G401 (cell line): ENCODE results near the gene POU2F3. TPM values are rescaled to one million over a fixed set of nuclear protein-coding genes. Genes with fewer than 3 reads are reported as not detected.
A peak's percentile ranks its signal among the peaks of the same experiment; 100 is the strongest.

Experiments used
- DNase-seq: peaks from one replicate; pipeline ENCODE4 v3.0.0-alpha.2; 2015; ENCODE audit warnings: low spot score
- in situ Hi-C: cut with HindIII; loops from 2 replicates; pipeline ENCODE4 v1.10.0; 2016; ENCODE audit warnings: low sequenced_read_pairs, mixed read lengths
- total RNA-seq: library from RNA; depleted of rRNA; stranded (reverse); fragments of >200 nt; shearing (Covaris generic); gene quantifications from 2 replicates; pipeline ENCODE4 v1.2.3, GENCODE V29; 2014

POU2F3 gene
- total RNA-seq, 1 experiment from 2014 or later = not detected

DNA sequence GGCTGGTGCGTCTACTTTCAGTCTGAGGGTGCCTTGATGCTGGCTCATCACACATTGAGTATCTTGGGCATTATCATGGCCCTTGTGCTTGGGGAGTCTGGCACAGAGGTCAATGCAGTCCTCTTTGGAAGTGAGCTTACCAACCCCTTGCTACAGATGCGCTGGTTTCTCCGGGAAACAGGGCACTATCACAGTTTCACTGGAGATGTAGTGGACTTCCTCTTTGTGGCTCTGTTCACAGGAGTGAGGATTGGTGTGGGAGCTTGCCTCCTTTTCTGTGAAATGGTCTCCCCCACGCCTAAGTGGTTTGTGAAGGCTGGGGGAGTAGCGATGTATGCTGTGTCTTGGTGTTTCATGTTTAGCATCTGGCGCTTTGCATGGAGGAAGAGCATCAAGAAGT lies 90.1 kb downstream of the POU2F3 start:
- in situ Hi-C loops = no loop called here
- no peak for DNase-seq

DNA sequence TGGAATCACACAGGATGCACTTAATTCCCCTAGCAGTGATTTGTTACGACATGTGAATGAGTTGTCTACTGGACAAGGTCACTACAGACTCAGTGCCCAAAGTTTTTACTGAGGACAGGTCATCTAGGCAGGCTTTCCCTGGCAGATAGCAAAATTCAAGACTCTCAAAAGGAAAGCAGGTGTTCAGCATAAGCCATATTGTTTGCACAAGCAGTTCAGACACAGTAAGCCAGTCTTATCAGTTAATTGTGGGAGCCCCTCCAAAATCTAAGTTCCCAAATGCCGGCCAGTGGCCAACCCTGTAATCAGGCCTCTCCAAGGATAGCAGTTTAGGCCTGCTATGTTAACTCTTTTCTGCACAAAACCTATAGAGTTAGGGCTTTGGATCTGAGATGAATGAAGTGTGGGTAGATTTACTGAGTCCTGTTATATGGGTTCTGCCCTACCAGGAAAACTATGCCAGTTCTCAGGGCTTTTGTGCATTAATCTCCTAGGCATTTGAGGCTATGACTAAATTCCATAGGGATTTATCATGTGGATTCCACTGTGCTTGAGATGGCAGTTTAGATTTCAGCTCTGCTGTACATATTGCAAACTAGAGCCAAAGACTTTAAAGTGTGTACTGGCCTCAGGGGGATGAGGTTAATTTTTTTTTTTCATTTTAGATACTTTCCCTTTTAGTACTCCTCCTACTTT lies 91.5 kb downstream of the POU2F3 start:
- in situ Hi-C loops = no loop called here

DNA sequence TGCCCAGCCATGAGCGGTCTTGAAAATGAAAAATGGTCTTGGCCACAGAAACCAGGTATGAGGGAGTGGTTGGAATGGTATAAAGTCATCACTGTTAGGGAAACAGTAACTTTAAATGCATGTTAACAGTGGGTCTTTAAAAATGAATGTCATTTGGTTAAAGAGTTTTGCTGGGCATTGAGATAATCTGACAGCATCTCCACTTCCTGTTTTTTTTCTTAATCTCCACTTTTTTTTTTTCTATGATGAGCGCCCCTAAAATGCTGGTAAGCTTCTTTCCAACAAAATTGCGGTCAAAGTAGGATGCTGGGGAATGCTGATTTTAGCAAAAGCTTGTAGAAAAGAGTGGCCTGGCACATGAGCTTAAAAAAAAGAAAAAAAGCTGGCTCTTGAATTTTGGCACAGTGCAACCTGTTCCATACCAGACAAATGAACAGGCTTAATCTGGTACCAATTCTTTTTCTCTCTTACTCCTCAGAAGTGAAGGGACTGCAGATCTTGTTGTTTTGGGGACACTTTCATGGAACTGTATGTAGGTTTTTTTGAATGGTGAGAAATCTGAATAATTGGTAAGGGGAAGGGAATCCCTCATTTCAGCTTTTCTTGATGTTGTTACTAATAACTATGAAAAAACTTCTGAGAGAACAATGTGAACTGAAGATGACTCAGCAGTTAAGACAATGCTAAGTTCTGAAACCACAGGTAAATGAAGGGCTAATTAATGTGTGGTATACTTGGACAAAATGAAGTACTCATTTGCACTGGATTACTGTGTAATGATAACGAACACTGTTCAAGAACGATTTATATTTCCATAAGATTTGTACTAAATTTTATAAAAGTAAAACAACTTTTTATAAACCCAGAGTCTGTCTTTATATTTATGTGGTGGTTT lies 93.1 kb downstream of the POU2F3 start:
- in situ Hi-C loops = no loop called here
- no peak for DNase-seq

More for the DNA sequence above, 91.5 kb downstream of the POU2F3 start:
- DNase-seq = no peak

DNA sequence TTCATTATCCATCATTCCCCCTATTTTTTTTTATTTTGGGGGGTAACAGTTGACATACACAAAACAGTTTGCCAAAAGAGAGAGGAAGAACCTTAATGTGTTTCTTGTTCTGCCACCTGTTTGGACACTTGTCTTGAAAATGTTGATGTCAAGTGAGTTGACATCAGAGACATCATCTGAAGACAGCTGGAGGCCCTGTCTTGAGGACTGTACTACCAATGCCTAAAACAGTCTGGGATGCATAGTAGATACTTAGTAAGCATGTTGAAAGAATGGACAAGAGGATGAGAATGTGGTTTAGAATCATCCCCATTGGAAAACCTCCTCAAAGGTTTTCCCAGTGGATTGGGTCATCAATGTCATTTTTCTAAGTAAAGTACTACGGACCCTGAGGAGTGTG lies 93.9 kb downstream of the POU2F3 start:
- in situ Hi-C loops = no loop called here
- no peak for DNase-seq

DNA sequence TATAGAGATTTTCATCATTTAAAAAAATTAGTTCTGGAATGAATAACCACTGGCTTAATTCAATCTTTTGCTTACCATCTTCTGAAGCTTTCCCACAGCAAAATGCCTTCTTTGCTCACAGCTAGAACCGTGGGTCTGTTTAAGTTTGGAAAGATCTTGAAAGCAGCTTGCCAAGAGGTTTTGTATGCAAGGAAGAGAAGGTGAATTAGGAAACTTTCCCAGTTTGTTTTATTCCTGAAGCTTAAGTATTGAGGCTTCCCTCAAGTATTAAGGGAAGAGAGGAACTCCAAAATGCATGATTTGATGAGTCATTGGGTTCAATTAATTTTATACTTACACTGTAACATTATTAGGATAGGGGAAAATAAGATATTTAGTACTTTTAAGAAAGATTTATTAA lies 94.4 kb downstream of the POU2F3 start:
- in situ Hi-C loops = no loop called here
- no peak for DNase-seq

DNA sequence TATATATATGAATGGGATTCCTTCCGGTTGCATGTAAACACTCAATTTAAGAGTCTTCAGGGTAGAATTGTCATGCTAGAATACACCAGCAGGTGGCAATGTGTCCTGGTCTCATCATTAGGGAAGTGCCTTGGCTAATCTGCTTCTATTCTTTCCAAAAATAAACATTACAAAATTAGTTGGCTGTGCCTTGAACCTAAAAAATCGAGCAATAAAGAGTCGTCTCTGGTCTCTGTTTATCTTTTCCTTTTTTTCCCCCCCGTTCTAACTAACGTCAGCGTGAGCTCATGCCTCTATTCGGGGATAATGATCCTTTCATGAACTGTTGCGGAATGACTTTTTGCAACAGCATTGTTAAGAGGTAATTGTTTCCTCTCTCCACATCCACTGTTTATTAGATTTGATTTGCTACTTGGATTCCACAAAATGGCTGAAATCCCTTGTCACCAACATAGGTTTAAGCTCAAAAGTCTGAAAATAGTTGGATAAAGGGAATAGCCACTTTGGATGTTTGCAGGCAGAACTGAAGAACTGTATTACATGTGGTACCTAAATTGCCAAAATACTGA lies 95.0 kb downstream of the POU2F3 start:
- peak; percentile 91 for DNase-seq
- in situ Hi-C loops = no loop called here

DNA sequence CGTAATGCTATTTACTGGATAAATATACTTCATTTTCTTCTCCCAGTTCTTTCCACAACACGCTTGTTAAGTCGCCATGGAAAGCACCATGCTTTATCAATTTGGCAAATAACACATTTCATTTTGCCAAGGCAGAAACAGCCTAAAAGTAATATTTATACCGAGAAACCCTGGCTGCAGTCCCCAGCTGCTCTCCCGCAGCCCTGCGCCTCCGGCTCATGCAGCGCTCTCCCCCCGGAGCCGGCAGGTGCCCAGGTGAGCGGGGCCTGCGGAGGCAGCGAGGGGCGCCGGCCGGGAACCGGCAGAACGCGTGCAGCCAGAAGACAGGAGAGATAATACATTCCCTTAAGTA lies 95.6 kb downstream of the POU2F3 start:
- in situ Hi-C loops = no loop called here
- DNase-seq = peak; percentile 46

DNA sequence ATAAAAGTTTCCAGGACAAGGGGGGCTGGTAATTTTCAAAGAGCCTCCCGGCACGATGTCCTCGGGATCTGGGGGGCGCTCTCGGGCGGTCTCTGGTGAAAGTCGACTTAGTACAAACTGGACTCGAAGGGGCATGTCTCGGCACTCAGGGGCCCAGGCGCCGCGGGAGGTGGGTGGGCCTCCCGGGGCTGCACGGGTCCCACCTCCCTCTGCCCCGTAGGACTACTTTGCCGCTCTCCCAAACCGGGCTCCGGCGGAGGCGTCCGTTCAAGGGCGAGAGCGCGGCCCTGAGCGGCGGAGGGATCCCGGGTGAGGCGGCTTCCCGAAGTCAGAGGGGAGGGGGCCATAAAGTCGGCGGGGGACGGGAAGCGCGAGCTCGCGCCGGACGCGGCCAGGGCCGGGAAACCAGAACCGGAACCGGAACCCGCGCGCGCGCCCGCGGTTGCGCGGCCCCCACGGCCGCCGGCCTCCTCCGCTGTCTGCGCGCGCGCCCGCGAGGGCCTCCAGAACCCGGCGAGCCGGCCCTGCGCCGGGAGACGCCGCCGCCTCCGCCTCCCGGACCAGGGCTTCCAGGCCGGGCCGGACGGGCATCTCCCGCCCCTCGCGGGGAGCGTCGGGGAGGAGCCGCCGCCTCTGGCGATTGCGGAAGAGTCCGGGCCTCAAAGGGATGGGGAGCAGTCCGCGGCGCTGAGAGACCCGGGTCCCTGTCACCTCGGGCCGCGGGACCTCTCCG lies 96.1 kb downstream of the POU2F3 start, which contains the start of gene ARHGEF12:
ARHGEF12 (plus strand) TSS at position 506 of the 733 bp plus-strand sequence. CDS start 831 bp downstream, outside the sequence.
- DNase-seq = peak; percentile 90
- in situ Hi-C loops = no loop called here

DNA sequence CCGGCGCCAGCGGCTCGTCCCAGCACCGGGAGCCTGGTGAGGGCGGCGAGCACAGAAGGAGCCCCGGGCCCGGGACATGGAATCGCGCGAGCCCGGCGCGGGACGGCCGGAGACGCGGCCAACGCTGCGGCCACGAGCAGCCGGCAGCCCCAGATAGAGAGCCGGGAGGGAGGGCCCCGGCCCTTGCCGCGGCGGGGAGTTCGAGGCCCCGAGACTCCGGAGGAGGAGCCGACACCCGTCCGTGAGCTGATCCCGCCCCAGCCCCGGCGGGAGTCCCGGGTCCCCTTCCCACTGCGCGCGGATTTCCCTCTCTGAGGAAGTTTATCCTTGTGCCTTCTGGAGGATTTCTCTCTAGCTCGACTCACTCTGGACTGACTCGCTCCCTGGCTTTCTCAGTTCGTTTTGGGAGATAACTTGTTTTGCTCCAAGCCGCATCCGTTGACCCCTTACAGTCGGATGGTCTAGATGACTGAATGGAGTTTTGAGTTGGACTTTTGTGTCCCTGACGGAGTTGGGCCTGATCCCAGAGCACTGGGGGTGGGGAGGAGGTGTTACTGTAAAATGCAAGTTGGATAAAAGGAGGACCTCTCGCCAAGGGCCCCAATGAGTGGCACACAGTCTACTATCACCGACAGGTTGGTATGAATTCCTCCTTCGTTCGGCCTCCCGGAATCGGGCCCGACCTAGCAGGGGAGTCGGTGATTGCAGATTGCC lies 96.9 kb downstream of the POU2F3 start:
- DNase-seq = no peak
- in situ Hi-C loops = no loop called here

DNA sequence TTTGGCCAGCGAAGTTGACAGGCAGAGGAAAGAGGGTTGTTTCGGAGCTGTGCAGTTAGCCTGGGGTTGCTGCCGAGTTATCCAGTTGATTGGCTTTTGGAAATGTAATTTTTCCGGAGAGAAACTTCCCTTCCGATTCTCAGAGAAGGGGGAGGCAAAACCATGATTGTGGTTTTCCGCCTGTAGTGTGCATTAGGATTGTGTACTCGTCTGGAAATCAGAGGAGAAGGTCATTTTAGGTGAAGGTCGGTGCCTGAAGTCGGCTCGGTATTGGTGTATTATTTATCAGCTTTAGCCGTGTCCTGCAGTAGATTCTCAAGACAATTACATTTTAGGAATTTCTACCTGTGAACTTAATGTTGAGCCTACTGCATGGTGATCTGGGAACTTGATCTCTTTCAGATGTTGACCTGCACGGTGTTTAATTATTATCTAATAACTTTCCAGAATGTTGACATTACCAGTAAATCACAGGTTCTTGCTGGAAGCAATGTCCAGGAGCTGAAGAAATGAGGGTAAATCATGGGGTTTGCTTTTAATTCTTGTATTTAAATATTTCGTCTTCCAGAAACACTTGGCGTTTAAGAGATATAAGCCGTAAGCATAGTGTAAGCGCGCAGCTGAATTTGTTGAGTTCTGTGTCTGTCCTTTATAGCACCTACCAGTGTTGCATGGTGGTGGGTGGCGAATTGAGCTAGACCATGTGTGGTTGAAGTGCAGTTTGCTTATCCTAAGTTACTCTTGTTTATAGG lies 97.6 kb downstream of the POU2F3 start:
- in situ Hi-C loops = no loop called here
- peak; percentile 68 for DNase-seq

DNA sequence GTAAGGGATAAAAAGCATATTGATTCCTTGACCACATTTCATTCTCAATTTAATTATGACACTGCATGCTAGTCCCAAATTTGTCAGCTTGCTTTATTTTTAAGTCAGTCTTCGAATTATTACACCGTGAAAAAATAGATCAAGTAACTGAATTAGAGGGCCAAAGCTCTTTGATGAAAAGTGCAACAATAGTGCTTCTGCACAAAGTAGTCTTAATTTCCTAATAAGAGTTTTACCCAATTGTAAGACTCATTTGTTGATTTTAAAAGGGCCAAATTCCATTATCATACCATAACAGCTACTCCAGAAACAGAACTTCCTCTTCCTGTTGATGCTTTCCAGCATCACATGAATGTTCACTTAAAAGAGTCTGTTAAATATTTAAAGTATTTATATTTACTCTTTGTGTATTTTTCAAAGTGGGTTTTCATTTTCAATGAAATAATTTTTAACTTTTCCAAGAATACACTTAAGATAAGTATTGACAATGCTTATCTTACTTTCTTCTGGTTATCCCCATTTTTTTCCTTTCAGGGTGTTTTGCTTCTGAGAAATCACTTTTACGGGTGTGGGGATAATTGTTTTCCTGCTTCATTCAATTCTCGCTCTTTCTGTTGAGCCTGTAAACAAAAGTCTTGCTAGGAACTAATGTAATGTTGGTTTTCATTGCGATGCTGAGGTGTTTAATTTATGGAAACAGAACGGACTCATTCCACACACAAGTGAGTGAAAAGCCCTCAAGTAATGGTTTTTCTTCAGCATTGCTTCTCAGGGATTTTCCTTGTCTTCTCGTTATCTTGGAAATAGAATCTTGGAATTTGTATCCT lies 98.4 kb downstream of the POU2F3 start:
- peak; percentile 29 for DNase-seq
- in situ Hi-C loops = no loop called here

DNA sequence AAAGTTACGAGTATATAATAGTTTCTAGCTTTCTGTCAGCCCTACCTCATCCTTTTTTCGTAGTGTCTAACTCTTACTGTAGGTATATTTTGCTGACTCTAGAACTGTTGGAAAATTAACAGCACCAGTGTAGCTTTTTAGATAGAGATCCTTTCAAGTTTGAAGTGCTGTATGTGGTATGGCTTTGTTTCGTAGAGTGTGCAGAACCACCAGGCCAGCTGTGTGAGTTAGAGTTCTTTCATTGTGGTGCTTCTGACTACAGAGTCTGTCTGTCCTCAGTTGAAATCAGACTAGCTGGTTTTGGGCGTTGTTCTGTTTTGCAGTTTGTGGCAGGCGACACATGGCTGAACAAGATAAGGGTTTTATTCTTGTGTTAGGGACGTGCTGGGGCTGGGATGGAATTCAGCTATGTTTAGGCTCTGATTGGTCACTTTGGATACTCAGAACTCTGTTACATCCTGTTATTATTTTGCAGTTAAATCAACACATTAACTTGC lies 99.5 kb downstream of the POU2F3 start:
- in situ Hi-C loops = no loop called here

DNA sequence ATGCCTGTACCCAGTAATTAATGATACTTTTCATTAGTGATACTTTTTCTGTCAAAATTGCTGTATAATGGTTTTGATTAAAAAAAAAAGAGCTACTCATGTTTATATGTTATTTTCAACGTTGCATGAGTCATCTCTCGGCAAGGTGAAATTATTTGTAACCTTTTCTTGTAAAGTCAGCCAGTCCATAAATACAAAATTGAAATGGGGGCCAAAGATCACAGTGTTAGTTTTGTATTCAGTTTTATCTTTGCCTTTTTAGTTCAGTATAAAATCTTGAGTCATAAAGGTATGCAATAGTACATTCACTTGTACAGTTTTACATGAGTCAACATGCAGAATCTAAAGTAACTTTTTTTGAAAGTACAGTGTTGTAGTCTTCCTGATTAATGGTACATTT lies 100.6 kb downstream of the POU2F3 start:
- no peak for DNase-seq
- in situ Hi-C loops = no loop called here

More for the DNA sequence above, 99.5 kb downstream of the POU2F3 start:
- DNase-seq = peak; percentile 47

DNA sequence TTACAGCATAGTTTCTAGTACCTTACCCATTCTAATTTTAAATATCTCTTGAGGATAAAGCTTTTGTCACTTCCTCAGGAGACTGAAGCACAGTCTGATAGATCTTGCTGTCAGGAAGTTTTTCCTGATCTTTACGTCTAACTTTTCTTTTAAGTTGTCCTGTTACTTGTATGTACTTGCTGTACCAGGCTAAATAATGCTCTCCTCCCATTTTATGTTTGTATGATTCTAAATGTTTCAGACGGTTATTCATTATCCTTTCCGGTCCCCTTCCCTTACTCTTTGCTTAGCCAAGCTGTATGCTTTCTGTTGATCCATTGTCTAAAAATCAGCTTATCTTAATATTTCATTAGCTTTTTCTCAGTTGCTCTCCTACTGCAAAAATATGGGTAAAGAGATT lies 102.3 kb downstream of the POU2F3 start:
- DNase-seq = no peak
- in situ Hi-C loops = no loop called here

DNA sequence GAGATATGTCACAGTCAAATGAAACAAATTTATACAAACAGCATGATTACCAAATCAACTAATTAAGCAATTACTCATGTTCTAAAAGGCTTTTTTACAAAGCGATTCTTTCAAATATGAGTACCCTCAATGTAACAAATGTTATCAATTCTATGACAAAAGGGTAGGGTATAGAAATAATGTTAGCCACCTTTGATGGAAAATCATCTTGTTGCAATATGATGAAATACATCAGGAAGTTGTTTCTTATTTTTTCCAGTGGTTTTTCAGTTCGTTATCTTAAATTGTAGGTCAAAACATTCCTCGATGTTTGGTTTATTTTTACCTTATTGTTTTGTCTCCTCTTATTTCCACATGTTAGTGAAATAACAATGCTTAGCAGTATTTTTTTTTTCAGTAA lies 102.7 kb downstream of the POU2F3 start:
- in situ Hi-C loops = no loop called here
- DNase-seq = no peak

DNA sequence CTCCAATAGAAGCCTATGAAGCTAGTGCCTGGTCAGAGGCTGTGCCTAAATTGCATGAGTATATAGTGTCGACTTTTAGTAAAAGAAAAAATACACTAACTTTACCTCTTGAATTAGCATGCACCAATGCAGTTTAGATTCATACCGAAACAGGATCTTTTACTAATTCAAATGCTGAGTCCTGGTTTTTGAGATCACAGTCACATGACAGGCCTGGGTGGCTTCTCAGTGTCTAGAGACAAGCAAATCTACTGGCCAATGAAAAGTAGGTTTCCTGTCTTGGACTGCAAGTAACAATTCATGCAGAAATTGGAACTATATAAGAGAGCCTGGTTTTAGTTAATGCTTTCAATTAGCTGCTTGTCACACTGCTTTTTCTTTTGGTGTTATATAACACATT lies 103.5 kb downstream of the POU2F3 start:
- in situ Hi-C loops = no loop called here
- DNase-seq = peak; percentile 37

DNA sequence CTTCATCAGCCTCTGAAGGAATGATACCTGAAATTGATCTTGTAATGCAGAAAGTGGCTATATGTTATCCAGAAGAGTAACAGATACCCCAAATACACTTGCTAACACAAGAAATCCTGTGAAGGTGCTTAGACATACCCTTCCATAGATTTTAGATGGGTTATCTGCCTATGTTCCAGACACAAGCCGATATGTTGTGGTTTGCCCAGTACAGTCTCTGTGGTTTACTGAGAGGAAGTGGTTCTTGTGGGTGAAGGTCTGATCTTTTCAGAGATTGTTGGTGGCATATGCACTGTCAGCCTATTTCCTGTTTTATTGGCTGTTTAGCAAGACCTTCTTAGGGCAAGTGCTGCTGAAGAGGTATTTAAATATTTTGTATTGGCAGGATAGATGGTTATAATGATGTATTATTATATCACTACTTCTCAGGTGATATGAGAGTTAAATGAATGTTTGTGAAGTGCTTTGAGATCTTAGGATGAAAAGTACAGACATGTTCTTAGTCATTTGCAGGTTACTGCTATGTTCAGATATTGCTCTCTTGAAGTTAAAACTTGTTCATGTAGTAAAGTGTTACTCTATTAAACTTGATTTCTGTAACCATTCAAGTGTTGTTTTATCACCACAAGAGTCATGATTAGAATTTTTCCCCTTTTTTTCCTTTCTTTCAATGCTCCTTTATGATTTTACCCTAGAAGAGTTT lies 104.5 kb downstream of the POU2F3 start:
- in situ Hi-C loops = no loop called here
- DNase-seq = no peak
